GM03348 (cell line): ENCODE results near the gene C2orf80.
"Not testable (repeated sequence)": the region's sequence is repeated elsewhere in the genome, so short reads cannot be mapped to it uniquely, and the experiment has no call there.

Experiments used
- DNase-seq: peaks from one replicate; pipeline ENCODE4 v3.0.0; 2012; ENCODE audit warnings: low spot score

Gene C2orf80

GRCh38 chr2:208135794-208136715, 53.8 kb downstream of the C2orf80 start:
- DNase-seq = no peak

- no peak for DNase-seq
Measured at GRCh38 chr2:208134928-208135586, 54.8 kb downstream of the C2orf80 start.

- no peak for DNase-seq
Measured at GRCh38 chr2:208130712-208131110, 59.1 kb downstream of the C2orf80 start.

- DNase-seq = no peak
Measured at GRCh38 chr2:208129744-208130711, 59.8 kb downstream of the C2orf80 start, which contains the start of gene CRYGC. TSS of gene CRYGC (minus strand) at chr2:208129828. CDS start at chr2:208129792, 36 bp downstream.

GRCh38 chr2:208128136-208128535, 61.7 kb downstream of the C2orf80 start:
- DNase-seq = no peak

GRCh38 chr2:208127090-208127489, 62.7 kb downstream of the C2orf80 start:
- DNase-seq = no peak

- no peak for DNase-seq
Measured at GRCh38 chr2:208125251-208125650, 64.6 kb downstream of the C2orf80 start.

GRCh38 chr2:208124013-208124715, 65.7 kb downstream of the C2orf80 start, which contains the start of gene CRYGD:
TSS of gene CRYGD (minus strand) at chr2:208124524. CDS start at chr2:208124473, 51 bp downstream.
- DNase-seq = not testable (repeated sequence)

GRCh38 chr2:208122248-208122647, 67.6 kb downstream of the C2orf80 start:
- DNase-seq = no peak

GRCh38 chr2:208118918-208119317, 70.9 kb downstream of the C2orf80 start:
- no peak for DNase-seq

- not testable (repeated sequence) for DNase-seq
Measured at GRCh38 chr2:208117390-208117789, 72.4 kb downstream of the C2orf80 start.
